Keratinocyte (primary cell): ENCODE measurements around the gene SAMD14. TPM values are rescaled to one million over a fixed set of nuclear protein-coding genes. Genes with fewer than 3 reads are reported as not detected.

ENCODE experiments used
- DNase-seq: peaks from one replicate; pipeline ENCODE4 v3.0.0-alpha.2; 2011; ENCODE audit warnings: low read depth, missing footprints, low spot score
- FAIRE-seq: peaks from 2 replicates; lab custom pipeline; 2011; peaks lifted over from hg19 to GRCh38; lab: Jason Lieb, UNC
- H2AFZ ChIP-seq: 2 replicates; pipeline ENCODE4 v1.6.0; 2012; ENCODE audit warnings: low read length, control low read depth, inconsistent platforms; ENCODE audit not compliant: control insufficient read depth
- H3K27ac ChIP-seq: 2 replicates; pipeline ENCODE4 v1.5.1; 2011; ENCODE audit warnings: low read length; ENCODE audit not compliant: control insufficient read depth, insufficient read depth
- H3K27me3 ChIP-seq: 3 replicates; pipeline ENCODE4 v1.6.0; 2011; ENCODE audit warnings: low read length; ENCODE audit not compliant: control insufficient read depth, insufficient read depth; ENCODE audit errors: extremely low read depth
- H3K36me3 ChIP-seq, 2 experiments: 2 replicates in 1 of 2; 3 replicates in 1 of 2; pipeline ENCODE4 v1.5.1; 2011; ENCODE audit warnings: low read length in 2 of 2, mild to moderate bottlenecking in 1 of 2; ENCODE audit not compliant: control insufficient read depth in 2 of 2, insufficient read depth in 2 of 2; ENCODE audit errors: extremely low read depth in 1 of 2
- H3K4me1 ChIP-seq: 3 replicates; pipeline ENCODE4 v1.5.1; 2011; ENCODE audit warnings: low read length; ENCODE audit not compliant: control insufficient read depth, insufficient read depth; ENCODE audit errors: extremely low read depth
- H3K4me2 ChIP-seq: 3 replicates; pipeline ENCODE4 v1.6.0; 2011; ENCODE audit warnings: low read depth, low read length; ENCODE audit not compliant: control insufficient read depth, insufficient read depth; ENCODE audit errors: extremely low read depth
- H3K4me3 ChIP-seq, 3 experiments: fragments of 200-600 bp in 1 of 3; sonication (generic) in 1 of 3; 2 replicates in 2 of 3; 3 replicates in 1 of 3; pipeline ENCODE4 v1.5.1; 2011 to 2016; ENCODE audit warnings: low read length in 3 of 3, mild to moderate bottlenecking in 3 of 3, control low read depth in 2 of 3, inconsistent platforms in 1 of 3, low read depth in 1 of 3, mixed read lengths in 1 of 3, mixed run types in 1 of 3, moderate library complexity in 1 of 3; ENCODE audit not compliant: control insufficient read depth in 2 of 3, insufficient read depth in 2 of 3; ENCODE audit errors: extremely low read depth in 1 of 3
- H3K79me2 ChIP-seq: 2 replicates; pipeline ENCODE4 v1.6.0; 2012; ENCODE audit warnings: low read length; ENCODE audit not compliant: control insufficient read depth, insufficient read depth
- H3K9ac ChIP-seq: 3 replicates; pipeline ENCODE4 v1.6.0; 2011; ENCODE audit warnings: low read length; ENCODE audit not compliant: control insufficient read depth, insufficient read depth; ENCODE audit errors: extremely low read depth
- H3K9me1 ChIP-seq: 3 replicates; pipeline ENCODE4 v1.6.0; 2011; ENCODE audit warnings: low read length; ENCODE audit not compliant: control insufficient read depth, insufficient read depth; ENCODE audit errors: extremely low read depth
- H3K9me3 ChIP-seq: 2 replicates; pipeline ENCODE4 v1.5.1; 2012; ENCODE audit warnings: low read depth, low read length; ENCODE audit not compliant: control insufficient read depth
- H4K20me1 ChIP-seq: 3 replicates; pipeline ENCODE4 v1.6.0; 2011; ENCODE audit warnings: low read length; ENCODE audit not compliant: control insufficient read depth, insufficient read depth; ENCODE audit errors: extremely low read depth
- CTCF ChIP-seq, 3 experiments: IDR thresholded peaks in 1 of 3; conservative IDR thresholded peaks in 1 of 3; optimal IDR thresholded peaks in 1 of 3; 2 replicates in 2 of 3; 3 replicates in 1 of 3; pipeline versions ENCODE3 to v1.5.1; 2011; ENCODE audit warnings: low read length in 3 of 3, mild to moderate bottlenecking in 3 of 3, moderate library complexity in 2 of 3, control low read depth in 1 of 3, inconsistent platforms in 1 of 3; ENCODE audit not compliant: insufficient read depth in 2 of 3; ENCODE audit errors: extremely low read depth in 1 of 3
- EZH2 ChIP-seq: IDR thresholded peaks from one replicate; pipeline ENCODE4 v1.6.1; 2012; ENCODE audit warnings: inconsistent platforms, mild to moderate bottlenecking, low read length, moderate library complexity
- dilution Hi-C: fragments of 300-500 bp; cut with MboI; formaldehyde crosslinking; loops from one replicate; pipeline ENCODE4 v1.7.0; 2020; ENCODE audit warnings: low sequenced_read_pairs; ENCODE audit not compliant: extremely low pct_ligation_motif_present
- polyA plus RNA-seq, 5 experiments: library from polyadenylated mRNA; depleted of rRNA in 3 of 5; stranded (reverse) in 3 of 5; stranded (forward) in 1 of 5; unstranded in 1 of 5; fragments of >200 nt; gene quantifications; 1 replicate in 1 of 5; 2 replicates in 3 of 5; 3 replicates in 1 of 5; pipeline versions ENCODE4 v1.2.1 to v1.2.3, GENCODE V29; 2011 to 2012; ENCODE audit warnings: missing spikeins in 2 of 5, low read depth in 1 of 5, low replicate concordance in 1 of 5

Gene SAMD14
- polyA plus RNA-seq, 1 donor (not counting 4 experiments of a cell fraction or from before 2014, with no cell fraction given): not detected

DNA sequence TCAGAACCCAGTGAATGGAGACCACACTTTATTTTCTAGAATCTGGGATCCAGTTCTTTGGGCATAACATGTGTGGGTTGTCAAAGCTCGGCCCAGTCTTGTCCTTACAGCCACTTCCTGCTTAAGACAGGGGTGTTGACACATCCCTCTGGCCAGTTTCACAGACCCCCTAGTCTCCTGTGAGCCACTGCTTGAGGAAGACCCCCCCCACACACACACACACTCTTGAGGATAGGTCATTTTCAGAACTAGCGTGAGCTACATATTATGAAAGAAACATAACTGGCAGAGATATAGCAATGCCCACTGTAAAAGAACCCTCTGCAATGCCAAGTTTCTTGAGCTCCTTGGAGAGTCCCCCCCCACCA lies 38.1 kb downstream of the SAMD14 start:
- Histone ChIP-seq H2AFZ (no peak overlapping the region), H3K4me1 (peaks cover 15% of the 10 kb centered on the region), H3K27ac (no peak overlapping the region), H4K20me1 (peaks cover 59% of the 10 kb centered on the region), H3K79me2 (no peaks in the 10 kb centered on the region), H3K36me3 (peaks cover 34 to 39% of the 10 kb centered on the region in 2 experiments), H3K4me3 (no peak overlapping the region), H3K4me2 (no peak overlapping the region), H3K9me1 (peaks cover 3% of the 10 kb centered on the region), H3K9ac (no peak overlapping the region), H3K9me3 (no peaks in the 10 kb centered on the region), H3K27me3 (no peaks in the 10 kb centered on the region)
- no peak for TF ChIP-seq CTCF (optimal IDR thresholded peaks at IDR 0.05 in 1 of 3, IDR thresholded peaks at IDR 0.05 in 1 of 3, conservative IDR thresholded peaks at IDR 0.05 in 1 of 3; ENCODE audit: extremely low read depth in 1 of 3, insufficient read depth in 2 of 3, low read length in 3 of 3)
- DNase-seq: no peak
- no peak for FAIRE-seq
- dilution Hi-C loops: no loop called here

- H3K27ac ChIP-seq: no peak overlapping the region
- no peak for FAIRE-seq
These were observed 38.7 kb downstream of the SAMD14 start for GRCh38 chr17:50090971-50091917.

More at GRCh38 chr17:50090971-50091917, 38.7 kb downstream of the SAMD14 start:
- Histone ChIP-seq H3K79me2 (no peaks in the 10 kb centered on the region), H3K4me1 (peaks cover 15% of the 10 kb centered on the region), H3K36me3 (peaks cover 34 to 44% of the 10 kb centered on the region in 2 experiments), H3K4me2 (no peak overlapping the region), H3K9ac (no peak overlapping the region), H2AFZ (no peak overlapping the region), H3K9me1 (peaks cover 3% of the 10 kb centered on the region), H3K27me3 (no peaks in the 10 kb centered on the region), H3K4me3 (no peak overlapping the region), H4K20me1 (peaks cover 63% of the 10 kb centered on the region), H3K9me3 (no peaks in the 10 kb centered on the region)
- DNase-seq: no peak
- dilution Hi-C loops: no loop called here
- no peak for TF ChIP-seq EZH2
